ENCODE measurements around the gene DCLK3.

Gene DCLK3

DNA sequence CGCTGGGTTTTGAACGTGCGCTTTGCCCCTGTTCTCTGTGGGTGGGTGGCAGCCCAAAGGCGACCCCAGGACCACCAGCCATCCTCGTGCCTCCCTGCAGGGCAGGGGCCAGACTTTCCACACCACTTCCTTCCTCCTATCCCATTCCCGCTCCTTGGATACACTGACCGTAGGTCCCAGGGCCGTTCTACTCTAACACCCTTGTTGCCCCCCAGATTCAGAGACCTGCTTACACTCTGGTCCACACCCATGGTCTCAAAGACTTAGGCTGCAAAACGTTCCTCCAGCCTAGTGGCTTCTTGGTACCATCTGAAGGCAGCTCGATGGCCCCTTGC lies 318 bp upstream of the DCLK3 start:
- no peak for DNase-seq (ENCODE audit: low read depth, low spot score)

GRCh38 chr3:36762918-36763849 lies 1.2 kb downstream of the DCLK3 start:
- no peak for DNase-seq (ENCODE audit: low read depth, low spot score)

DNA sequence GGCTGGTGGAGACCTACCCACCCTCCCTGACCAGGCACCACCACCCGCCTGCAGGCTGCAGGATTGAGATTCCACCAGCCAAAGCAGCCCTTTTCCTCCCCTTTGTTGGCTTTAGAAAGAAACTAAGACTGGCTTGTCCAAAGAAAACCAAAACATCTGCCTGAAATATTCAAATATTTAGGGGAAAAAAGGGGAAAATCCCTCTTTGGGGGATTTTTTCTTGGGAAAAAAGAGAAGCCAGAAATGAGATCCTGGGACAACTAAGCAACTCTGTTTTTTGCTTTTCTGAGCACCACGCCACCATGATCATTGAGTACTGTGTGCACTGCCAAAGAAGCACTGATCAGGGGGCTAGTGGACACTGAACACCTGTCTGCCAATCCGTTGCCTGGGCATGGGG lies 2.6 kb downstream of the DCLK3 start:
- no peak for DNase-seq (ENCODE audit: low read depth, low spot score)

GRCh38 chr3:36756269-36756668 lies 8.1 kb downstream of the DCLK3 start:
- no peak for DNase-seq (ENCODE audit: low read depth, low spot score)

- no peak for DNase-seq (ENCODE audit: low read depth, low spot score)
Observed at GRCh38 chr3:36751326-36751725, 13.0 kb downstream of the DCLK3 start.

- DNase-seq (ENCODE audit: low read depth, low spot score): no peak
Observed at GRCh38 chr3:36750737-36751136, 13.6 kb downstream of the DCLK3 start.

- DNase-seq (ENCODE audit: low read depth, low spot score): no peak
Observed at GRCh38 chr3:36744763-36745162, 19.6 kb downstream of the DCLK3 start.

DNA sequence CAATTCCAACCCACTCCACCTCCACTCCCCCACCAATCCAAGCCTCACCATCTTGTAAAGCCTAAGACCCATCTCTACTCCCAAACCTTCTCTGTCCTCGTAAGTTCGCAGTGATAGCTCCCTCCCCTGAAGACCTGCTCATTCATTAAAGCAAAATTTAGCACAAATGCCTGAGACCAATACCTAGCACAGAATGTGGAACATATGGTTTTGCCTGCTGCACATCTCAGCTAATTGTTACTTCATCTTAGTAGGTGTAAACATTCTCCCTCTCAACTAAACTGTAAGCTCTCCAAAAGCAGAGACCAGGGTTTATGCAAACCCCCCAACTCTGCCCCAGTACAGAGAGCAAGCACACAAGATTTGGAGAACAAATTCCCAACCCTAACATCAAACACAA lies 20.5 kb downstream of the DCLK3 start:
- no peak for DNase-seq (ENCODE audit: low read depth, low spot score)

DNA sequence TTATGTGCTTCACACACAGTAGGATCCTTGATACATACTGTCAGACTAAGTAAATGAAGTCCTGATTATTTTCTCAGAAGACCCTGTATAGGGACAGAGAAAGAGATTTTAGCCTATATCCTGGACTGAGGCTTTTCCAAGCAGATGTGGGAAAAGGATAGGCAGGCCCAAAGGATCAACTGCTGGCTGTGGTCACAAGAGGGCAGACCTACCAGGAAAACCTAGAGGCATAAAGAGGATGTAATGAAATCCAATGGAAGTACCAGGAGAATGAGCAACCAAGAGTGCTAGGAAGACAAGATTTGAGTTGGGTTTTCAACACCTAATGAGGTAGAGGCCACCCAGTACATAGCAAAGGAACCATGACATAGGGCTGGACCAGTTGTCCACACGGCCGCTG lies 23.1 kb downstream of the DCLK3 start:
- DNase-seq (ENCODE audit: low read depth, low spot score): no peak

GRCh38 chr3:36740787-36741186 lies 23.6 kb downstream of the DCLK3 start:
- DNase-seq (ENCODE audit: low read depth, low spot score): no peak

DNA sequence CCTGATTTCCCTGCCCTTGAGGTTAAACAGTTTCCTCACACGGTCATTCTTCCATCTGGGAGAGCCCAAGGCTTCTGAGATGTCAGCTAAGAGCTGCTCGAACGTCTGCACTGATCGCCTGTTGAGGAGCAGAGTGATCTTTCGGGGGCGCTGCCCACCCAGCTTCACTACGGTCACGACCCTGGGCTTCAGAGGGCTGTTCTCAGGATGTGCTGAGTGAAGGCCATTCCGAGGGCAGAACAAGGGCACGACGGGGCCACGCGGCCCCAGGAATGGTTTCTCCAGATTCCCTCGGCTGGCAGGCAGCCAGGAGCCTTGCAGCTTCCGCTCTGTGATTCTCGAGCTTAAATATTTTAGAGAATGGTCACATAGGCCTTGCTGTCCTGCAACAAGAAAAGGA lies 25.7 kb downstream of the DCLK3 start:
- no peak for DNase-seq (ENCODE audit: low read depth, low spot score)

GRCh38 chr3:36736301-36736700 lies 28.1 kb downstream of the DCLK3 start:
- DNase-seq (ENCODE audit: low read depth, low spot score): no peak

GRCh38 chr3:36734742-36735141 lies 29.6 kb downstream of the DCLK3 start:
- no peak for DNase-seq (ENCODE audit: low read depth, low spot score)

GRCh38 chr3:36733723-36734122 lies 30.6 kb downstream of the DCLK3 start:
- no peak for DNase-seq (ENCODE audit: low read depth, low spot score)

- DNase-seq (ENCODE audit: low read depth, low spot score): no peak
Observed at GRCh38 chr3:36733162-36733696, 31.1 kb downstream of the DCLK3 start.

GRCh38 chr3:36730966-36731365 lies 33.4 kb downstream of the DCLK3 start:
- no peak for DNase-seq (ENCODE audit: low read depth, low spot score)

DNA sequence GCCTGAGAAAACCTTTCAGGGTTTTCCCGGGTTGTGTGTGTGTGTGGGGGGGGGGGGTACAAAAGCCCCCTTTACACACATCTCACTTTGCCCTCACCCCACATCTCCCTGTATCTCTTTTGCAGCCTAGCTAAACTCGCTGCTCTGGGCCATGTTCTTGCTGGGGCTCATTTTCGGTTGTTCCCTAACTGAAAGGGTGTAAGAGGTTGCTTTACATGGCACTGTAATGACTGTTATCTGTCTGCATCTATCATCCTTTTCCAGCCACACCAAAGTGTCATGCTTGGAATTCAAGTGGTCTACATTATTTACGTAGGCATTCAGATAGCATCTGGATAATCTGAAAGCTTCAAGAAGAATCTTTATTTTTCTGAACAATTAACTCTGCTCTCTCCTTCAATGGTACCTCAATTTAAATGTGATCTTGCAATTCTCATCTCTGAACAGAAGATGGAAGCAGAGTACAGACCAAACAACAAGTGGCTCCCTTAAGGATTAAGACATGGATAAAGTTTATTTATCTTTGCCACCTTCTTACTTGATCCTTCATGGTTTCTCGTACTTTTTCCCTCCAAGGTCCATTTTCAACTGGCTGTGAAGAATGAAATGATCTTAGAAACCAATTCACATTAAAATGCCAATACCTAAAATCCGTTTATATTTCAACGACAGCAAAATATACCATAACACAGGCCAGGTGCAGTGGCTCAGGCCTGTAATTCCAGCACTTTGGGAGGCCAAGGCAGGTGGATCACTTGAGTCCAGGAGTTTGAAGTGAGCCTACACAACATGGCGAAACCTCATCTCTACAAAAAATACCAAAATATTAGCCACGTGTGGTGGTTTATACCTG lies 34.9 kb downstream of the DCLK3 start:
- no peak for DNase-seq (ENCODE audit: low read depth, low spot score)

DNA sequence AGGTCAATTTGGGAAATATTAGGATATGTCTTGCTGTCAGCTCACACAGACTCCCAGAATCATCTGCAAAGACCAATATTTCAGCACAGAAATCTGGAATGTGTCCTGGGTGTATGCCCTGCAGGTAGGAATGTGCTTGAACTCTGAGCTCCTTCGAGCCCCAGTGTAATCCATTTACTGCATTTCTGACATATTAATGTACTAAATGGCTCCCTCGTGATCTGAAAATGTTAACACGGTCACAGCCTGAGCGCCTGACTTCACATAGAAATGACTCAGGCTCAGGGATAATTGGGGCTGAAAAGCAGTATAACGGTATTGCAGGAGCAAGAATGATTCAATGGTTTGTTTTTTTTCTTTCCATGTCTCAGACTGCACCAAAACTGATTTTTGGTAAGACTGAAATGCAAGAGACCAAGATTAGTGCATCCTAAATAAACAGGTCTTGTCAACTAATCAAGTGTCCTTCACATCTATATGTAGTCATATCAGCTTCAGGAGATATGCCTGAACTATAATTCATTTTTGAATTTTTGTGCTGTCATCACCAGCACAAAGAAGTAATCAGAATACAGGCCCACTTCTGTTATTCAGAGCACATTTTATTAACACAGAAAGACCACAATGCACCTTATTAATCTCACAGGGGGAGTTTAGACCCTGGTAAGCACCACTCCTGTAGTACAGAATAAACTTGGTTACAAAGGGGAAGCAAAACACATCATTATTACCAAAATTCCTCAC lies 49.8 kb downstream of the DCLK3 start:
- no peak for DNase-seq (ENCODE audit: low read depth, low spot score)

DNA sequence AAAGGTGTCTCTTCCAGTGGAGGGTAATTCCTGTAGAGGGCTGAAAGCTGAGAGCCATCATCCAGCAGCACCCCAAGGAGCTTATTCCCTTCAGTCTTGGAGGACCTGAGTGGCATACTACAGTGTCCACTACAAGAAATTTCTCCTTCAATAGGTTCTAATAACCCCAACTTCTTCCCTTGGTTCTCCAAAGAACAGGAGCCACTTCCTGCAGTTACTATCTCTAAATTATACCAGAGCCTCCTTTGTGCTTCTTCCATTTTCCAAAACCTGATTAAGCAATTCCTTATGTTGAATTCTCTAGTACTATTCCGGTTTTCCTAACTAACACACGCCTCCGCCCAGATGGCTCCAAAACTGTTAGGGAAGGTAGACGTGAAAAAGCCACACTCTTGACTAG lies 50.4 kb downstream of the DCLK3 start:
- no peak for DNase-seq (ENCODE audit: low read depth, low spot score)

DNA sequence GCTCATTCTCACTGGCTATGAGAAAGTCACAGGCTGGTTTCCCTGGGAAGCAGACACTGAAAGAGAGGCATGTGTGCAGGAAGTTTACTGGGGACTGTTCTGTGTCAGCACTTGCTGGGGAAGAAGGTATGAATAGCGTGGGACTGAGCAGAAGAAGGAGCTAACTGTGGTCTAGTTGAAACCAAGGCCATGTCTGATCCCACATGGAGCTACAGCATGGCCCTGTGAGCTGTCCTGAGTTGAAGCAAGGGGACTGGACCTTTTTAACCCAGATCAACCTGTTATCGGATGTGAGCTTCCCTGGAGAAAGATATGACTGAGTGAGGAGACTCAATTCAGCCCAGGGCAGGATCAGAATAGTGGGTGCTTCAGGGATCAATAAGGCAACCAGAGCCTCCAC lies 53.7 kb downstream of the DCLK3 start:
- DNase-seq (ENCODE audit: low read depth, low spot score): no peak

DNA sequence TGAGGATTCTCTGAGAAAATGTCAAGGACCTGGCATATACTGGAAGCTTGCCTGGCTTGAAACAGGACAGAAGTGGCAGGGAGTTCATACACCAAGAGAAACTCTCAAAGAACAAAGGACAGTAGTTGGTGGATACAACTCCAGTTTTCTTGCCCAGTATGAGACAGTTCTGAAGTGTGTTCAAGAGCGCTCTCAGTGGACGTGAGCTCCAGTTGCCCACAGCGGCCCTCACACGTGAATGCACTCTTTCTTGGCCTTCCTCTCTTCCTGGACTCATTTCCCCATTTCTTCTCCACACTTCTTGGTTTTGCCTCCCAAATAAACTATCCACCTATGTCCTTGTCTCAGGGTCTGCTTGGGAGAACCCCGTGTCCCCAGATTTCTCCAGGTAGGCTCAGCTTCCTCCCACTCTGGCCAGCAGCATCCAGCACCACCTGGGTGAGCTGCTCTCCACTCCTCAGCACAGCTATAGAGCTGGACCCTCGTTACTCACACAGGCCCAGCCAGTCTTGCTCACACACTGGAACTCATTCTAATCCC lies 54.5 kb downstream of the DCLK3 start:
- DNase-seq (ENCODE audit: low read depth, low spot score): no peak

DNA sequence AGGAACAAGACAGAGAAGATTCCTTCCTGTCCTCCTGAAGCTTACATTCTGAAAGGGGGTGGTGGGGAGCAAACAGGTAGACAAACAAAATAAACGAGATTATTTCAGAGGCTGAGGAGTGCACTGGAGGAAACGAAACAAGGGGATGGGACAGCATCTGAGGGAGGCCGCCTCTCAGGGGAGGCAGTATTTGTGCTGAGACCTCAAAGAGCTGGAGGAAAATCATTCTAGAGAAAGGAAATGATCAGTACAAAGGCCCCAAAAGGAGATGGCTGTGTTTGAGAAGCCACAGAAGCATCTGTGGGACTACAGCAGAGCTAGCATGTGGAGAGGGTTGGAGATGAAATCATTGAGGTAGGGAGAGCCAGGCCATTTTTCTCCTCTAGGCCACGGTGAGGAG lies 55.1 kb downstream of the DCLK3 start:
- no peak for DNase-seq (ENCODE audit: low read depth, low spot score)

Measured in ELF-1 (cell line).